ENCODE results near the gene SNX22. TPM values are rescaled to one million over a fixed set of nuclear protein-coding genes. Genes with fewer than 3 reads are reported as not detected.

The SNX22 gene
- total RNA-seq, 1 donor from 2014 or later = 7.3 TPM

- Mint-ChIP-seq H3K4me1 (ENCODE audit: low read depth) (peaks cover 3% of the 10 kb centered on the region), H3K9me3 (ENCODE audit: low read depth) (no peaks in the 10 kb centered on the region), H3K27ac (no peak overlapping the region), H3K4me3 (ENCODE audit: low read depth) (no peak overlapping the region), H3K36me3 (ENCODE audit: insufficient read depth) (peaks cover 30% of the 10 kb centered on the region), H3K27me3 (no peaks in the 10 kb centered on the region)
- DNase-seq (ENCODE audit: low spot score, unreplicated experiment) = no peak
- no peak for TF ChIP-seq CTCF (IDR thresholded peaks at IDR 0.05; ENCODE audit: unreplicated experiment)
Measured at GRCh38 chr15:64121614-64122013, 29.9 kb upstream of the SNX22 start.

- Mint-ChIP-seq H3K4me1 (ENCODE audit: low read depth) (peaks cover 3% of the 10 kb centered on the region), H3K36me3 (ENCODE audit: insufficient read depth) (peaks cover 31% of the 10 kb centered on the region), H3K9me3 (ENCODE audit: low read depth) (no peaks in the 10 kb centered on the region), H3K4me3 (ENCODE audit: low read depth) (no peak overlapping the region), H3K27me3 (no peaks in the 10 kb centered on the region), H3K27ac (no peak overlapping the region)
- no peak for DNase-seq (ENCODE audit: low spot score, unreplicated experiment)
- no peak for TF ChIP-seq CTCF (IDR thresholded peaks at IDR 0.05; ENCODE audit: unreplicated experiment)
Measured at GRCh38 chr15:64122444-64122843, 29.1 kb upstream of the SNX22 start.

GRCh38 chr15:64122936-64123351 is 28.6 kb upstream of the SNX22 start:
- Mint-ChIP-seq H3K36me3 (ENCODE audit: insufficient read depth) (peaks cover 29% of the 10 kb centered on the region), H3K27me3 (no peaks in the 10 kb centered on the region), H3K4me3 (ENCODE audit: low read depth) (no peak overlapping the region), H3K4me1 (ENCODE audit: low read depth) (peaks cover 2% of the 10 kb centered on the region), H3K27ac (no peak overlapping the region), H3K9me3 (ENCODE audit: low read depth) (no peaks in the 10 kb centered on the region)
- no peak for TF ChIP-seq CTCF (IDR thresholded peaks at IDR 0.05; ENCODE audit: unreplicated experiment)
- no peak for DNase-seq (ENCODE audit: low spot score, unreplicated experiment)

- H3K4me3 Mint-ChIP-seq (ENCODE audit: low read depth) = no peak overlapping the region
- H3K27me3 Mint-ChIP-seq = no peaks in the 10 kb centered on the region
- DNase-seq (ENCODE audit: low spot score, unreplicated experiment) = no peak
- no peak overlapping the region for H3K27ac Mint-ChIP-seq
- H3K36me3 Mint-ChIP-seq (ENCODE audit: insufficient read depth) = peaks cover 23% of the 10 kb centered on the region
- H3K4me1 Mint-ChIP-seq (ENCODE audit: low read depth) = no peaks in the 10 kb centered on the region
- TF ChIP-seq CTCF (IDR thresholded peaks at IDR 0.05; ENCODE audit: unreplicated experiment) = no peak
- no peaks in the 10 kb centered on the region for H3K9me3 Mint-ChIP-seq (ENCODE audit: low read depth)
Measured at GRCh38 chr15:64125978-64126377, 25.6 kb upstream of the SNX22 start.

- DNase-seq (ENCODE audit: low spot score, unreplicated experiment) = no peak
- no peaks in the 10 kb centered on the region for H3K9me3 Mint-ChIP-seq (ENCODE audit: low read depth)
- no peak overlapping the region for H3K4me3 Mint-ChIP-seq (ENCODE audit: low read depth)
- H3K36me3 Mint-ChIP-seq (ENCODE audit: insufficient read depth) = peaks cover 29% of the 10 kb centered on the region
- no peaks in the 10 kb centered on the region for H3K4me1 Mint-ChIP-seq (ENCODE audit: low read depth)
- TF ChIP-seq CTCF (IDR thresholded peaks at IDR 0.05; ENCODE audit: unreplicated experiment) = no peak
- no peaks in the 10 kb centered on the region for H3K27me3 Mint-ChIP-seq
- no peak overlapping the region for H3K27ac Mint-ChIP-seq
Measured at GRCh38 chr15:64127521-64128270, 23.8 kb upstream of the SNX22 start.
